Fibroblast of the aortic adventitia (primary cell): ENCODE results near the gene GAL. TPM values are rescaled to one million over a fixed set of nuclear protein-coding genes. Genes with fewer than 3 reads are reported as not detected.

Experiments
- DNase-seq: peaks from one replicate; pipeline ENCODE4 v3.0.0-alpha.2; 2010; ENCODE audit warnings: low read depth
- H3K4me3 ChIP-seq: 2 replicates; pipeline ENCODE4 v1.5.1; 2011; ENCODE audit warnings: low read depth, mild to moderate bottlenecking, control low read depth, low read length, moderate library complexity
- CTCF ChIP-seq: IDR thresholded peaks from 2 replicates; pipeline ENCODE4 v1.5.1; 2011; ENCODE audit warnings: mild to moderate bottlenecking, low read length, control low read depth, inconsistent platforms; ENCODE audit not compliant: insufficient read depth
- total RNA-seq: library from RNA; depleted of rRNA; stranded (reverse); fragments of >200 nt; gene quantifications from 2 replicates; pipeline ENCODE4 v1.2.3, GENCODE V29; 2012; ENCODE audit warnings: low replicate concordance

The GAL gene
- total RNA-seq, 1 donor, result not detected

GRCh38 chr11:68673306-68673945 is 10.9 kb upstream of the GAL start:
- no peak for DNase-seq
- H3K4me3 ChIP-seq, result no peak overlapping the region
- TF ChIP-seq CTCF, result no peak

- no peak for TF ChIP-seq CTCF
- no peak overlapping the region for H3K4me3 ChIP-seq
- DNase-seq, result no peak
These were observed 10.4 kb upstream of the GAL start for GRCh38 chr11:68673991-68674390.

- DNase-seq, result no peak
- no peak for TF ChIP-seq CTCF
- H3K4me3 ChIP-seq, result no peak overlapping the region
These were observed 9.9 kb upstream of the GAL start for GRCh38 chr11:68674461-68674860.

GRCh38 chr11:68677432-68677831 is 6.9 kb upstream of the GAL start:
- TF ChIP-seq CTCF, result no peak
- peak; percentile 55 for DNase-seq
- H3K4me3 ChIP-seq, result no peak overlapping the region

GRCh38 chr11:68678031-68678441 is 6.3 kb upstream of the GAL start:
- TF ChIP-seq CTCF, result no peak
- no peak for DNase-seq
- no peak overlapping the region for H3K4me3 ChIP-seq

GRCh38 chr11:68680541-68681231 is 3.7 kb upstream of the GAL start:
- no peak for DNase-seq
- TF ChIP-seq CTCF, result no peak

More at GRCh38 chr11:68680541-68681231, 3.7 kb upstream of the GAL start:
- H3K4me3 ChIP-seq, result no peak overlapping the region
